Measurements from ENCODE around the gene PPP2R2B.

The PPP2R2B gene

DNA sequence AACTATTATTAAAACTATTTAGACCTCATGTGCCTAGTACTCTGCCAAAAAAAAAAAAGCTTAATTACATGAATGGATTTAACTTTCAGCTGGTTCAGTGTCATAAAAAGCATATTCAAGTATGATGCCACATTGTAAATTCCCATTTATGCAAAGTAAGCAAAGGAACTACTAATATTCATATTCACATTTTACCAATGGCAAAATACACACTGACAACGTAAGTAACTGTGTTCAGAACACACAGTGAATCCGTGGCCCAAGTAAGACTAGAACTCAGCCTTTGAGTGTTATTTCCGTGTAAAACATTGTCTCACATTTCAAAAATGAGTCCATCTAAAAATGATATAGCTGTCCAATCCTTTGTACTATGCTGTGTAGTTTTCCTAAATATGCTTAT is 56.8 kb downstream of the PPP2R2B start:
- no peak for DNase-seq

DNA sequence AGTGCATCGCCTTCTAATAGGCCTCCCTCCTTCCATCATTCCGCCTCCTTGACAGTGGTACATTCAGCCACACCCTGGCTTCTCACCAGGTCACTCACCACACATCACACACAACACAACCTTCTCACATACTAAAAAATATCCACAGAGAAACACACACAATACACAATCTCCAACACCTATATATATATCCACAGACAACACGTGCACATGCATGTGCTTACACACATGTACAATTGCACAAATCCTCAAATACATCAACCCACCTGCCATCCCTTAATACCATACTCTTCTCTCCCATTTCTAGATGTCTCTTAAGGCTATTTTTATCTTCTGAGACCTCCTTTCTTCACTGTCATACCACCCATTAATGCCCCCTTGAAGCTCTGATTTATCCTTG is 57.6 kb downstream of the PPP2R2B start:
- no peak for DNase-seq

- DNase-seq = no peak
Measured at GRCh38 chr5:146818822-146819221, 59.7 kb downstream of the PPP2R2B start.

- DNase-seq = no peak
Measured at GRCh38 chr5:146817973-146818372, 60.6 kb downstream of the PPP2R2B start.

- no peak for DNase-seq
Measured at GRCh38 chr5:146816775-146817387, 61.7 kb downstream of the PPP2R2B start.

GRCh38 chr5:146815411-146815810 is 63.1 kb downstream of the PPP2R2B start:
- no peak for DNase-seq

GRCh38 chr5:146813346-146814157 is 65.0 kb downstream of the PPP2R2B start:
- DNase-seq = no peak

DNA sequence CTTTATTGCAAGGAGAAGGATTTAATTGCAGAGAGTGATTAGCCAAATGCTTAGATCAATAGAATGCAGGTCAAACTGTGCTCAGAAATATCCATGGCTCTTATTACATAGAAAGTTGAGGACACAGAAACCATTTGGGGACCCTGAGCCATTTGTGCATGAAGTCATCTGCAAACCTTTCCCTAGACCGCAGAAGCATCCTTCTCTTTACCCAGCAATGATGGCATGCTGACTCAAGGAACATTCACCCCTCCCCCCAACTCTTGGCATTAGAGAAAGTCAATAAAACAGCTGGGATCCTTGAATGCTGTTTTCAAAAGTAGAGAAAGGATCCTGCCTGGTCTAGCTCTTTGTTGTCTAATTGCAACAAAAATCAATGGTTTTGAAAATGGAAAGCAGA is 73.5 kb downstream of the PPP2R2B start:
- DNase-seq = no peak

- DNase-seq = no peak
Measured at GRCh38 chr5:146802945-146803522, 75.5 kb downstream of the PPP2R2B start.

GRCh38 chr5:146799671-146800070 is 78.9 kb downstream of the PPP2R2B start:
- DNase-seq = no peak

- DNase-seq = no peak
Measured at GRCh38 chr5:146799231-146799630, 79.3 kb downstream of the PPP2R2B start.

- DNase-seq = peak; percentile 31
Measured at GRCh38 chr5:146797658-146798057, 80.9 kb downstream of the PPP2R2B start.

- no peak for DNase-seq
Measured at GRCh38 chr5:146796911-146797310, 81.6 kb downstream of the PPP2R2B start.

DNA sequence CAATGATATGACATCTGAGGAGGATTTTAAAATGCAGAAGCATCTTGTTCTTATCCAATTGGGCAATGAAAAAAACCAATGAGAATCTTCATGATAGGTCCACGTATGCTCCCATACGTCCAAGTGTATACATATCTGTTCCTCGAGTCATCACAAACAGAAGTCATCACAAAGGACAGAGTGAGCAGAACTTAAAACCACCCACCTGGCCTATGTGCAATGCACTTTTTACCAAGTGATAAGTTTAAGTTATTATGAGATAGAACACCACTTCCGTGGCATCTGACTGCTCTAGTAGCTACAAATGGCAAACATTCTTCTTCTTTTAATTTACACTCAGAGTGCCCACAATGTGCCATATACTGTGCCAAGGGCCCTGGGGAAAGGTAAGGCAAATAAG is 82.4 kb downstream of the PPP2R2B start:
- DNase-seq = no peak

DNA sequence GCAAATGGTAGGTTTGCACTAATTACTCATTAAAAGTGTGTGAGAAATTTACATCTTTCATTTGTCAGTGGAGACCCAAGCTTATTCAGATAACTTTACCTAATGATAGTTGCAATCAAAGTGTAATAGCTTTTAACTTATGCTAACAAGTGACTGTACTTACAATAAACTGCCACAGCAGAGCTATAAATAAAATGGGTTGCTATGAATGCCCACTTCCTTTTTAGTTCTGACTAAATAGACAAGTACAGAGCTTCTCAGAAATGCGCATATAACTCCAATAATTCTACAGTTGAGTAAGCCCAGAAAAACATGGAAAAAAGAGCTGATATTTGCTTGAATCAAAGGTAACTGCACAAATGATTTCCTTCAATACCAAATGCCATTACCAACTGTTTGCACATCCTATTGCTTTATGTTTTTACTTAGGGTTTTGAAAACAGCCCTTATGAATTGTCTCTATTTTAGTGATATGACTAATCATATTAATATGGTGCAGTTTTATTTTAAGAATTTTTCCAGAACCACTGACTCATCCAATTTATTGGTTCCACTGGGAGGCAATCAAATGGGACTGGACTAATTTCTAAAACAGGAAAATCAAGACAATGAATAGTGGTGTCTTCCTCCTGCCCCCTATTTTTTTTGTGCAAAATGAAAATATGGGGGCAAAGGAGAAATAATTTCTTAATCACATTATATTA is 84.1 kb downstream of the PPP2R2B start:
- no peak for DNase-seq

DNA sequence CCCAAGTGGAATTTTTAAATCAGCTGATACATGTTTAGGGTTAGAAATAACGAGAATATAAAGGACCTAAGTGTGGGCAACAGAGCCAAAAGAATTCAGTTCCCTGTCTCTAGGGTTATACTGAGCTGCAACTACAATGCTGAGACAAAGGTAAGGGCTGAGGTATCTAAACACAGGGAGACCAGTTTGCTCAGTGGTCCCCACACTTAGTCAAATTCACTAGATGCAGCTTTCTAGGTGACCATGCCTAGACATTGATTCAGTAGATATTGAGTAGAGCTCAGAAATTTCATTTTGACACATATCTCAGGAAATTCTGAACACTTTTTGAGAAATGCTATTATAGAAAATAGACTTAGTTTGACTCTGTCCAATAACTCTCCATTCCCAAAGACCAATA is 84.8 kb downstream of the PPP2R2B start:
- no peak for DNase-seq

DNA sequence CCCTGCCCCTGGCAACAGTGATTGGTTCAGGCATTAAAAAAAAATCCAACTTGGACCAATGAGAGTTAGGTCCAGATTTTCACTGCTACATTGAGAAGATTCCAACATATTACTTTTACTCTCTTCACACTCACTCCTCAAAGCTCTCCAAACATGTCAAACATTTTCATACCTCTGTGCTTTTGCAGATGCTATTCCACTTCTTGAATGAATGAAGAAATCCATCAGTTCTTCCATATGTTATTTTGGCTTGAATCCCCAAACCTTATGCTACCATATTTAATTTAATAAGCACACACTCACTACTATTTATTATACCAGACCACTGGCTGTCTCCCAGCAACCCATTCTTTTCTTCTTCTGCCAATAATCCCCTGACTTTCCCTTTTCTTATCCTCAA is 87.1 kb downstream of the PPP2R2B start:
- no peak for DNase-seq

DNA sequence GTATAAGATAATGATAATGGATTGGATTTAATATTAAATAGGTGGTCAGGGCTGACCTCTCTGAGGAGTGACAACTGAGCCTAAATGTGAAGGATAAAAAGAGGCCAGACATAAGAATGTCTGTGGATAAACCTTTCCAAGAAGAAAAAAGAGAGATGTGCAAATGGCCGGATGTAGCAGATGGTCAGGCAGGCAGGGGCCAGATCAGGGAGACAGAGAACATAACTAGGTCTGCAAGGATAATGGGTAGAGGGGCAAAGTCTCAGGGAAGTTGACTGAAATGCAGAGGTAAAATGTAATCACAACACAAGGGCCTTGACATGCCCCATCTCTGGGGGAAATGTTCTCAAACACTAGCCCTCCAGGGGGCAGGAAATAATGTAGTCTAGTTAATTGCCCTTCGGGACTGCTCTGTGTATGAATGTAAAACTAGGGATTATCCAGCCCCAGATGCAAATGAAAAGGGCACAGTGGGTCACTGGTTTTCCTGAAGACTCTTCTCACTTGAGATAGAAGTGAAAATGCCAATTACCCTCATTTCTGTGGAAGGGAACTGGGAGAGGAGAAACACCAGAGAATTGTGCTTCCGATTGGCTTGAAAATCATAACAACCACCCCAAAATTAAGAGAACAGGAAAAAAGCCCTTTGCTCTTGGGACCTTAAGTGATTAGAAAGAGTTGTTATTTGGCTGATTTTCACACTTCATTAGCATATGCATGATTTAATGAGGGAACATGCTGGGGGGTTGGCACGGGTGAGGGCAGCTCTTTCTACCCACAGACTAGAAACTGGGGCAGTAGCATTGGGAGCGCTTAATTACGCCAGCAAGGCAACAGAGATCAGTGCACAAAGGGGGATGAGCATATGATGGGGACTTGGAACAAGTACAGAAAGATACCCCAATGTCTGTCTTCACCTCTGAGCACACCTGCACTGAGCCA is 88.6 kb downstream of the PPP2R2B start:
- DNase-seq = no peak

GRCh38 chr5:146788898-146789297 is 89.7 kb downstream of the PPP2R2B start:
- no peak for DNase-seq

- no peak for DNase-seq
Measured at GRCh38 chr5:146785065-146785464, 93.5 kb downstream of the PPP2R2B start.

DNA sequence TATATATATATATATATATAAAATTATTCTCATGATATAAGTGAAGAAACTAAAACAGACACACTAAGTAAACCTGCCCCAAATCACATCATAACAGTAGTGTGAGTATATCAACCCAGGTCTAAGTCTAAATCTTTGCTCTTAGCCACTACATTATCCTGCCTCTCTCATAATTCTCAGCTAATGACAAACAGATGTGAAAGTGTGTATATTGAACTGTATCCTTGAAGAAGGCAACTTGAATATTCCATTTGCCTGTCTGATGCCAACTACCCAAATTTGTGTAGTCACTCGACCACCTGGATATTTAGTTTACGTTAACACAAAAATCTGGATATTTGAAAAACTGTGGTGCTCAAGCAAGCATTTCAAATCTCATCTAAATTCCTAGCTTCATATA is 97.4 kb downstream of the PPP2R2B start:
- DNase-seq = no peak

DNA sequence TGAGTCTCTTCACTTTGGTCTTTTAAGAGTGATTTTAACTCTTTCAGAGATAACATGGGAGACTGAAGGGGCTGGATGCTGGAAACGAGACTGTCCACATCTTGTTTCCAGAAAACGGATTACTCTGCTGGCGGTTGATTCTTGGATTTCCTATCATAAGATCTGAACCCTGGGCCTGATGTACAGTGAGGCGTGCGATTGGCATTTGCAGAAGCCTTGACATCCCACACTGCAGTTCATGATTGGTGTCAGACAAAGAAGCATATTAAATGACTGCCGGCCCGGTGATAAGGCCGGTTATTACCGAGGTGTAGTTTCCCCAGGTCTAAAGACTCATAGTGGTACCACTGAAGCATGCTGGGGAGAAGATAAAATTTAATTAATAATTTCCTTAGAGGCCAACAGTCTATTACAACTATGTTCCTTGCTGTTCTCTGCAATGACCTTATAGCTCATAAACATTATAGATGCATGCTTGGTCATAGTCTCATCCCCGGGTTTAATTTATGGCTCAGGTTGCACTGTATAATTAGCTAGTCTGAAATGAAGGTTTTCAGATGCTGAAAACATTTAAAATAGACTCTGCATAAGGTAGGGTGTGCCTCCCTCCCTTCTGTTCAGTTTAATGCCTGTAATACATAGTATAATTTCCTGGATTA is 99.2 kb downstream of the PPP2R2B start:
- no peak for DNase-seq
